IPS-18c (cell line): Measurements from ENCODE around the gene ATXN2.

ENCODE experiments used
- H3K4me3 ChIP-seq: 2 replicates; pipeline ENCODE4 v1.7.0; 2013; ENCODE audit warnings: low read depth, mild to moderate bottlenecking, low read length, moderate library complexity; ENCODE audit not compliant: insufficient read depth
- H3K9me3 ChIP-seq: one replicate; pipeline ENCODE4 v1.6.1; 2013; ENCODE audit warnings: mild to moderate bottlenecking, low read length, moderate library complexity; ENCODE audit not compliant: control insufficient read depth, insufficient read depth

The ATXN2 gene

GRCh38 chr12:111439657-111440151 is 159.4 kb downstream of the ATXN2 start:
- no peak overlapping the region for H3K4me3 ChIP-seq
- H3K9me3 ChIP-seq, result no peaks in the 10 kb centered on the region

DNA sequence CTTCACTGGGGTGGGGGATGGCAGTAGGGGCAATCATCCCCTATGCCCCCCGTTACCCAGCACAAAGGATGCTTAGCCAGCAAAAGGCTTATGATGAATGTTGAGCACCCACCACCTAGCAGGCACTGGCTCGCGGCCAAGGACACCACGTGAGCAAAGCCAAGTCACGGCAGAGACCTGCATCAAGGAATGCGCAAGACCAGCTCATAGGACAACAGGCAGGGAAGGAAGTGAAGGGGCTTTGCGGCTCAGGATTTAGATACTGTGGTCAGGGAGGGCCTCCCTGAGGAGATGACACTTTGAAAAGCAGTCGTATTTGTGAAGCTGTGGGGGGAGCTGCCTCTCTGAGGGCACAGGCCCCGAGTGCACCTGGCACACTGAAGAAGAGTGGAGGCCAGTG is 160.6 kb downstream of the ATXN2 start:
- Histone ChIP-seq H3K9me3 (no peaks in the 10 kb centered on the region), H3K4me3 (no peak overlapping the region)

DNA sequence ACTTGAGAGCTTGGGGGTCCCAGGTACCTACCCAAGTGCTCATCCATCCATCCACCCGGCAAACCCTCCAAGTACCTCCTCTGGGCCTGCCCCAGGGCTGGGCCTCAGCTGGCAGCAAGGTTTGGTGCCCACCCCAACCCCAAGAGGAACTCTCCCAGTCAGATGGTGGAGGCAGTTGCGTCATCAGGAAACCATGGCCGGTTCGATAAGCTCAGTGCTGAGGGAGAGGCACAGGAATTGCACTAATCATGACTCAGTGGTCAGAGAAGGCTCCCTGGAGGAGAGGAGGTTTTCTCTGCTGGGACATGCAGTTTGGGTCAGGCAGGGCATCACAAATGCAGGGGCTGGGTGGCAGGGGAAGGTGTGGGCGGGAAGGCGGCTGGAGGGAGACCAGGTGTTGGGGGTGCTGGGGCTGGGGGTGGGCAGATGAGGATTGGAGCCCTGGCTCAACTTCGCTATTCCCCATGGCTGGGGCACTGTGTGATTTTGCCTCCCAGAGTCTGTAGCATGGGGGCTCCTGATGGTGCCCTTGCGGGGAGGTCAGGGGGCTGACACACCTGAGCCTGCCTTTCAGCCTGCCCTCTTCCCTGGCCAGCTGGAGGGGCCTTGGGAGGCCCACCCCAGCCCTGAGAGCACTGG is 161.2 kb downstream of the ATXN2 start:
- no peak overlapping the region for H3K4me3 ChIP-seq

DNA sequence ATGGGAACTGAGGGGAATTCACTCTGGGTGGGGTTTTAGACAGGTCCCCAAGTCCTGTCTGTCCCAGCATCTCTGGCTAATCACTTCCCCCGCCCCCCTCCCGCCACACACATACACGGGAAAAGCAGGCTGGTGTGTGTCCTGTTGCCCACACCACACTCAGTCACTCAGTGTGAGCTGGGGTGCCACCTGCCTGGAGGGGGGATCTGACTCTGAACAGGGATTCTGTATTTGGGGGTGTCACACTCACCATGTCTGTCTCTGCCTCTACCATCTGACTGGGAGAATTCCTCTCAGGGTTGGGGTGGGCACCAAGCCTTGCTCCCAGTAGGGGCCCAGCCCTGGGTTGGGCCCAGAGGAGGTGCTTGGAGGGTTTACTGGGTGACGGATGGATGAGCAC is 162.3 kb downstream of the ATXN2 start:
- no peak overlapping the region for H3K4me3 ChIP-seq
- no peaks in the 10 kb centered on the region for H3K9me3 ChIP-seq

More for the DNA sequence above, 161.2 kb downstream of the ATXN2 start:
- no peaks in the 10 kb centered on the region for H3K9me3 ChIP-seq

- no peaks in the 10 kb centered on the region for H3K9me3 ChIP-seq
- H3K4me3 ChIP-seq, result no peak overlapping the region
Measured at GRCh38 chr12:111436266-111436665, 162.8 kb downstream of the ATXN2 start.

GRCh38 chr12:111435661-111436201 is 163.4 kb downstream of the ATXN2 start:
- H3K9me3 ChIP-seq, result no peaks in the 10 kb centered on the region
- no peak overlapping the region for H3K4me3 ChIP-seq

DNA sequence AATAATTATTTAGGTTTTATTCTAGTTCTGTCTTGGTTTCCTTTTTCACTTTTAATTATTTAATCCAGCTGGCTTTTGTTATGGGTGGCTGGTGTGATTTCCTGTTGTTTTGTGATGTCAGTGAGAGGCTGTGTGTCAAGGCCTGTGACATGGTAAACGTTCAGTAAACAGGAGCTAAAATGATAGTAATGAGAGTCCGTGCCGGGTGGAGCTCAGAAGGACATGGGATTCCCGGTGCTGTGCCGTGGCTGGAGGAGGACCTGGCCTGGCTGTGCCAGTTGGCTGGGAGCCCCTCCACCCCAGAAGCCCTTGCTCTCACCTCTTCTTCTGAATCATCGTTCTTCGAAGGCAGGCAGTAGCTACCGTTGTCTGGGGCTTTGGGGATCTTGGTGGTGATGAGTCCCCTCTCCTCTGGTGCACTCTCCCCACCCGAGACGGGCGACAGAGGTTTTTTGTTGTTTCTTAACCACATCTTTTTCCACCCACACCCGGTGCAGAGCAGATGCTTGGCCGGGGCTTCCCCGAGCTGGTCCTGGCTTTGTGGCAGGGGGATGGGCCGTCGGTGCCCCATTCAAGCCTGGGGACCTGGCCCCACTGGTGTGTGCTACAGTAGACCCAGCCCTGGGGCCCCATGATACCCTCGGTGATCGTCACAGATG is 164.3 kb downstream of the ATXN2 start:
- H3K9me3 ChIP-seq, result no peaks in the 10 kb centered on the region
- no peak overlapping the region for H3K4me3 ChIP-seq

DNA sequence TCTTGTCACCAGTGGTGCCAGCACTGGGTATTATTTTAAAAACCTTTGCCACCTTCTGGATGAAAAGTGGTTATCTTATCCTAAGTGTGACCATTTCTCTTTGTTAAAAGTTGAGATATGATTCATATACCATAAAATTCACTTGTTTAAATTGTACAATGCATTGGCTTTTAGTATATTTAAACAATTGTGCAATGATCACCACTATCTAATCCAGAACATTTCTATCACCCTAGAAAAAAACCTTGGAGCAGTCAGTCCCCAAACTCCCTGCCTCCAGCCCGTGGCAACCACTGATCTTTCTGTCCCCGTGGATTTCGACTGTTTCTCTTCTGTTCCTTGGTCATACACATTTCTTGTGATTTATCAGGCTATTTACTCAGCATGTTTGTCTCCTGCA is 165.1 kb downstream of the ATXN2 start:
- H3K4me3 ChIP-seq, result no peak overlapping the region
- no peaks in the 10 kb centered on the region for H3K9me3 ChIP-seq

- Histone ChIP-seq H3K4me3 (no peak overlapping the region), H3K9me3 (no peaks in the 10 kb centered on the region)
Measured at GRCh38 chr12:111431772-111432171, 167.3 kb downstream of the ATXN2 start.

DNA sequence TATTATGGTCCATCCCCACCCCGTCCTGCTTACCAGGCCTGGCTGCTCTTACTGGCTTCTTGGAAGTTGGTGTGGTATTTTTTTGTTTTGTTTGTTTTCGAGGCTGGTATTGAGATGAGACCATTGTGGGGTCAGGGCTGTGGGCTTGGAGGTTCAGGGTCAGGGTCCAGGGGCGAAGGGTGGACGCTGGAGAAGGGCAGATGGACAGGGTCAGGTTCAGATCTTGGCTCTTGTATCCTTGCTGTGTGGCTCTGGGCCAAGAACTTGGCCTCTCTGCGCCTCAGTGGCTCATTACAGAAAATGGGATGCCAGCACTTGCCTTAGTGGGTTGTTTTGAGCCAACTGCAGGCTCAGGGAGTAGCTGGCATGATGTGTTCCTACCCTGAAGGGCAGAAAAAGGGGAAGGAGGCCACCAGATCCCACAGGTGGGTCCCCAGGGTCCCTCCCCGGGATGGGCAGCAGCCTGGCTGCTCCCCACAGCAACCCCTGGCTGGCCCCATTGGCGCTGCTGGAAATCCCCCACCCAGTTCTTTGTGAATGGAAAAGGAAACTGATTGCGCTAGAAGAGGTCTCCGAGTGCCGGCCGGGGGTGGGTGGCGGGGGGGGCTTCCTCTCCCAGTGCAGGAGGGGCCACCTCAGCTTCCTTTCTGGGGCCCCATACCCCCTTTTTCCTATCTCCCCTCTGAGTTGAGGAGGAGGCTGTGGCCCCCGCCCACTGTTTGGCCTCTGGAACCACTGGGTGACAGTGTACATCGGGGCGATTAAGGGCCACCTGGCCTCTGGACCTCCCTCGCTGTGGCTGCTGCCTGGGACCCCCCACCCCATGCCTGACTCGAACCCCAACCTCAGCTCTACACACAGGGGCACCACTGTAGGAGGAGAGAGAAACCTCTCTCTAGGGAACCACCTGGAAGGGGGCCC is 168.4 kb downstream of the ATXN2 start:
- peaks cover under 1% of the 10 kb centered on the region for H3K9me3 ChIP-seq
- H3K4me3 ChIP-seq, result no peak overlapping the region

DNA sequence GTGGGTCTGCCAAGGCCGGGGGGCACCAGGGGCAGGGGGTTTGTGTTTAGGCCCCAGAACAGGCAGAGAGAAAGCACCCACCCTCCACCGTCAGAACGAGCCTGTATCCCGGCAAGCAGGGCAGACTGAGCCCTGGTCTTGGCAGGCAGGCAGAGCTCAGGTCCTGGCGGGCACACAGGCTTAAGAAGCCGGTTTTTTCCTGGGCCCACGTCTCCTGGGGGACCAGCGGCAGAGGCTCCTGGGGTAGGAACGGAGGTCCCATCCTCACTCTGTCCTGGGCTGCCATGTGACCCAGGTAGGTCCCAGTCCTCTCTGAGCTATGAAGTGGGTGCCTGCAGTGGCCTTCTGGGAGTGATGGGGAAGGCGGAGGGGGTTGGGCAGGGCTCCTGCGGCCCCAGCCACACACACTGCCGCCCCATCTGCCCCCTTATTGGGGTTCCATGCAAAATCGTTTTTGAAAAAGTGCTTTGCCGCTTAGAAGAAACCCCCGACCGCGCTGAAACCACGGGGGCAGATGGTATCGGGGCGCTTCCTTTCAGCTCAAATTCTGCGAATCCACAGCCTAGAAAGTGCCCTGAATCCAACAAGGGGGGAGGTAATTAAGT is 169.2 kb downstream of the ATXN2 start:
- no peak overlapping the region for H3K4me3 ChIP-seq
- H3K9me3 ChIP-seq, result peaks cover 2% of the 10 kb centered on the region

- Histone ChIP-seq H3K9me3 (peaks cover 2% of the 10 kb centered on the region), H3K4me3 (no peak overlapping the region)
Measured at GRCh38 chr12:111428728-111429175, 170.4 kb downstream of the ATXN2 start.

DNA sequence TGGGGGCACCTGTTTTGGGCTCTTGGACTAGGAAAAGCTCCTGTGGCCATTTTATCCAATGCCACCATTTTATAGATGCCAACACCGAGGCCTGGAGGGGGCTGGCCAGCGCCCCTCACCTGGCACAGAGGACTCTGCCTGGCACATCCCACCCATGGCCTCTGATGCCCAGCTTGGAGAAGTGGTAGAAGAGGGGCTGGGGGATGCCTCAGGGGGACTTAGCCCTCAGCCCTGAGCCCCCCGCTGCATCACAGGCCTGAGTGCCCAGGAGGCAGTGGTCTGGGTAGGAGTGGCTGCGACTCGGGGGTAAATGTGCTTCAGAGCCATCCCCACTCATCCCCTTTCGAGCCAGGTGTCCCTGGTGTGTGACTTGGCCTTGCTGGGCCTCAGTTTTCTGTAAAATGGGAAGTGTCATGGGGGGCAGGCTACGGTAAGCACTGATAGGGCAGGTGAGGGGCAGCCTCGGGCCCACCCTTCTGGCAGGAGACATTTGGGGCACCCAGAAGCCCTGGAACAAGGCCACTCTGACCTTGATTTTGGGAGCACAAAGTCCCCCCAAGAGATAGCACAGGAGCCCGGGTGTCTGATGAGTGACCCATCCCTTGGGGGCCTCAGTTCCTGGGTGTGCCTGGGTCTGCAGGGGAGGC is 170.9 kb downstream of the ATXN2 start:
- Histone ChIP-seq H3K9me3 (peaks cover 2% of the 10 kb centered on the region), H3K4me3 (no peak overlapping the region)

GRCh38 chr12:111427417-111428074 is 171.6 kb downstream of the ATXN2 start:
- H3K4me3 ChIP-seq, result no peak overlapping the region

DNA sequence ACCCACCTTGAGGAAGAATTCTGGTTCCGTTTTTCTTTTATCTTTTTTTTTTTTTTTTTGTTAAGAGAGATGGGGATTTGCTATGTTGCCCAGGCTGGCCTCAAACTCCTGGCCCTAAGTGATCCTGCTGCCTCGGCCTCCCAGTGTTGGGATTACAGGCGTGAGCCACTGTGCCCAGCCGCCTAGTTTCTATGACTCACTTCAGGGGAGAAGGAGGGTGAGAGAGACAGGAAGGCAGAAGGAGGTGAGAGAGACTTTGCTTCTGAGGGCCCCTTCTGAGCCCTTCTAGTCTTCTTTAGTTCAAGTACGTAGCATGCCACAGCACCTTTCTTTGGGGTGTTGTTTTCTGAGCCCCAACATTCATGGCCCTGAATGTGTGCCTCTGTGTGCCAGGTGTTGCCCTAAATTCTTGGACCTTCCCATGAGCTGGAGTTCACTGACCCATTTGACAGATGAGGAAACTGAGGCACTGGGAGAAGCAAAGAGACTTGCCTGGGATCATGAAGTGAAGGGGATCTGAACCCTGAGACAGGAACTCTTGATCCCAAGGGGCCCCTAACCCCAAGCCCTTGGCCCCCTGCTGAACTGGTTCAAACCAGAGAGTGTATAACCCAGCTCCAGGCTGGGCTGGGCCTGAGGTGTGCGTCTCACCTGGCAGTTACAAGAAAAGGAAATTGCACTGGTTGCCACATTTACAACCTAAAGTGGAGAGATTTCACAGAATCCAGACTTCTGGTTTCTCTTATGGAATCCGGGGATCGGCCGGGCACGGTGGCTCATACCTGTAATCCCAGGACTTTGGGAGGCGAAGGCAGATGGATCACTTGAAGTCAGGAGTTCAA is 172.6 kb downstream of the ATXN2 start:
- H3K4me3 ChIP-seq, result no peak overlapping the region
- peaks cover 2% of the 10 kb centered on the region for H3K9me3 ChIP-seq

More at GRCh38 chr12:111427417-111428074, 171.6 kb downstream of the ATXN2 start:
- peaks cover 2% of the 10 kb centered on the region for H3K9me3 ChIP-seq
